Endothelial cell (in vitro differentiated cells): ENCODE data around the gene COMMD6. TPM values are rescaled to one million over a fixed set of nuclear protein-coding genes. Genes with fewer than 3 reads are reported as not detected.

Source experiments
- DNase-seq: peaks from one replicate; pipeline ENCODE4 v3.0.0; 2021; ENCODE audit warnings: low spot score
- H3K27ac Mint-ChIP-seq: one replicate; pipeline ENCODE4 v1.8.0; 2021; ENCODE audit warnings: mixed read lengths, inconsistent platforms; ENCODE audit not compliant: unreplicated experiment
- H3K27me3 Mint-ChIP-seq: one replicate; pipeline ENCODE4 v1.8.0; 2021; ENCODE audit warnings: mild to moderate bottlenecking, moderate library complexity, mixed read lengths, inconsistent platforms; ENCODE audit not compliant: unreplicated experiment
- H3K36me3 Mint-ChIP-seq: one replicate; pipeline ENCODE4 v1.8.0; 2021; ENCODE audit warnings: mild to moderate bottlenecking, low read depth, mixed read lengths, inconsistent platforms; ENCODE audit not compliant: unreplicated experiment
- H3K4me1 Mint-ChIP-seq: one replicate; pipeline ENCODE4 v1.8.0; 2021; ENCODE audit warnings: mild to moderate bottlenecking, mixed read lengths, inconsistent platforms; ENCODE audit not compliant: unreplicated experiment
- H3K4me3 Mint-ChIP-seq: one replicate; pipeline ENCODE4 v1.8.0; 2021; ENCODE audit warnings: mild to moderate bottlenecking, mixed read lengths, inconsistent platforms; ENCODE audit not compliant: unreplicated experiment
- H3K9me3 Mint-ChIP-seq: one replicate; pipeline ENCODE4 v1.8.0; 2021; ENCODE audit warnings: mixed read lengths, inconsistent platforms; ENCODE audit not compliant: unreplicated experiment
- total RNA-seq: library from RNA; stranded (reverse); fragmentation: NEBNext Ultra II Directional; extraction: Animal tissue kit (Norgen Biotek cat#: 25700); gene quantifications from one replicate; pipeline ENCODE4 v1.2.1, GENCODE V29; 2021; ENCODE audit not compliant: unreplicated experiment
- TF ChIP-seq, protein P1 (sequence below): fragments of 200-600 bp; sonication (generic); IDR thresholded peaks from one replicate; pipeline ENCODE4 v1.5.0; 2021; ENCODE audit warnings: antibody characterized with exemption; ENCODE audit not compliant: unreplicated experiment

The COMMD6 gene
- total RNA-seq, 1 donor from 2014 or later: 137 TPM

GRCh38 chr13:75507027-75508001 lies 30.3 kb downstream of the COMMD6 start:
- Mint-ChIP-seq H3K9me3 (no peaks in the 10 kb centered on the region), H3K36me3 (no peaks in the 10 kb centered on the region), H3K27me3 (no peaks in the 10 kb centered on the region), H3K4me1 (peaks cover 3% of the 10 kb centered on the region), H3K4me3 (no peak overlapping the region), H3K27ac (no peak overlapping the region)
- TF ChIP-seq, protein P1, sequence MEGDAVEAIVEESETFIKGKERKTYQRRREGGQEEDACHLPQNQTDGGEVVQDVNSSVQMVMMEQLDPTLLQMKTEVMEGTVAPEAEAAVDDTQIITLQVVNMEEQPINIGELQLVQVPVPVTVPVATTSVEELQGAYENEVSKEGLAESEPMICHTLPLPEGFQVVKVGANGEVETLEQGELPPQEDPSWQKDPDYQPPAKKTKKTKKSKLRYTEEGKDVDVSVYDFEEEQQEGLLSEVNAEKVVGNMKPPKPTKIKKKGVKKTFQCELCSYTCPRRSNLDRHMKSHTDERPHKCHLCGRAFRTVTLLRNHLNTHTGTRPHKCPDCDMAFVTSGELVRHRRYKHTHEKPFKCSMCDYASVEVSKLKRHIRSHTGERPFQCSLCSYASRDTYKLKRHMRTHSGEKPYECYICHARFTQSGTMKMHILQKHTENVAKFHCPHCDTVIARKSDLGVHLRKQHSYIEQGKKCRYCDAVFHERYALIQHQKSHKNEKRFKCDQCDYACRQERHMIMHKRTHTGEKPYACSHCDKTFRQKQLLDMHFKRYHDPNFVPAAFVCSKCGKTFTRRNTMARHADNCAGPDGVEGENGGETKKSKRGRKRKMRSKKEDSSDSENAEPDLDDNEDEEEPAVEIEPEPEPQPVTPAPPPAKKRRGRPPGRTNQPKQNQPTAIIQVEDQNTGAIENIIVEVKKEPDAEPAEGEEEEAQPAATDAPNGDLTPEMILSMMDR: no peak
- DNase-seq: no peak

DNA sequence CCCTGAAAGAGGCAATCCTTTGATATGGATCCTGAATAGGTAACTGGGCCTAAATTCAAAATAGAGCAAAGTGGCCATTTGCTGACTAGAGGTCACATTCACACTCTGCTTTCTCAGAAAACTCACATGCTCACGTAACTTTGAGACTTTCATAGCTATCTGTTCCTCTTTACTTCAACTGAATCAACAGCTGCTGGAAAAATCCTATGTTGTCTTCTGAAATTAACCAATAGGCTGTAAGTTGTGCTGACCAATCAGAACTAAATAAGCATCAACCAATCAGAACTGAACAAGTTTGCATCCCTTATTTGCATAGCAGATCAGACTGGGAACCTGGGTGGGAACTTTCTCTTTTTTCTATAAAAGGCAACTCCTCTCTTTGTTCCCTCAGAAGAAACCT lies 31.6 kb downstream of the COMMD6 start:
- H3K36me3 Mint-ChIP-seq: no peaks in the 10 kb centered on the region
- no peaks in the 10 kb centered on the region for H3K9me3 Mint-ChIP-seq
- peaks cover 3% of the 10 kb centered on the region for H3K4me1 Mint-ChIP-seq
- DNase-seq: no peak
- no peak overlapping the region for H3K4me3 Mint-ChIP-seq
- H3K27ac Mint-ChIP-seq: no peak overlapping the region
- TF ChIP-seq, protein P1: no peak
- H3K27me3 Mint-ChIP-seq: no peaks in the 10 kb centered on the region

GRCh38 chr13:75505327-75505726 lies 32.3 kb downstream of the COMMD6 start:
- H3K27ac Mint-ChIP-seq: no peak overlapping the region
- no peaks in the 10 kb centered on the region for H3K9me3 Mint-ChIP-seq
- H3K4me3 Mint-ChIP-seq: no peak overlapping the region
- TF ChIP-seq, protein P1: no peak
- H3K36me3 Mint-ChIP-seq: no peaks in the 10 kb centered on the region
- DNase-seq: no peak
- peaks cover 3% of the 10 kb centered on the region for H3K4me1 Mint-ChIP-seq
- H3K27me3 Mint-ChIP-seq: no peaks in the 10 kb centered on the region

GRCh38 chr13:75495938-75496337 lies 41.7 kb downstream of the COMMD6 start:
- H3K4me1 Mint-ChIP-seq: no peaks in the 10 kb centered on the region

More at GRCh38 chr13:75495938-75496337, 41.7 kb downstream of the COMMD6 start:
- no peaks in the 10 kb centered on the region for H3K9me3 Mint-ChIP-seq
- TF ChIP-seq, protein P1: no peak
- no peak overlapping the region for H3K4me3 Mint-ChIP-seq
- no peaks in the 10 kb centered on the region for H3K27me3 Mint-ChIP-seq
- no peaks in the 10 kb centered on the region for H3K36me3 Mint-ChIP-seq
- H3K27ac Mint-ChIP-seq: no peak overlapping the region
- no peak for DNase-seq
